Measurements from ENCODE around the gene MYBPHL.
A peak's percentile ranks its signal among the peaks of the same experiment; 100 is the strongest.

The MYBPHL gene

GRCh38 chr1:109265741-109266330, 41.0 kb downstream of the MYBPHL start:
- no peak for DNase-seq (ENCODE audit: low read depth in 2 of 2)

GRCh38 chr1:109265016-109265415, 41.8 kb downstream of the MYBPHL start:
- no peak for DNase-seq (ENCODE audit: low read depth in 2 of 2)

- DNase-seq (ENCODE audit: low read depth in 2 of 2), result no peak
Measured at GRCh38 chr1:109264379-109264755, 42.4 kb downstream of the MYBPHL start.

DNA sequence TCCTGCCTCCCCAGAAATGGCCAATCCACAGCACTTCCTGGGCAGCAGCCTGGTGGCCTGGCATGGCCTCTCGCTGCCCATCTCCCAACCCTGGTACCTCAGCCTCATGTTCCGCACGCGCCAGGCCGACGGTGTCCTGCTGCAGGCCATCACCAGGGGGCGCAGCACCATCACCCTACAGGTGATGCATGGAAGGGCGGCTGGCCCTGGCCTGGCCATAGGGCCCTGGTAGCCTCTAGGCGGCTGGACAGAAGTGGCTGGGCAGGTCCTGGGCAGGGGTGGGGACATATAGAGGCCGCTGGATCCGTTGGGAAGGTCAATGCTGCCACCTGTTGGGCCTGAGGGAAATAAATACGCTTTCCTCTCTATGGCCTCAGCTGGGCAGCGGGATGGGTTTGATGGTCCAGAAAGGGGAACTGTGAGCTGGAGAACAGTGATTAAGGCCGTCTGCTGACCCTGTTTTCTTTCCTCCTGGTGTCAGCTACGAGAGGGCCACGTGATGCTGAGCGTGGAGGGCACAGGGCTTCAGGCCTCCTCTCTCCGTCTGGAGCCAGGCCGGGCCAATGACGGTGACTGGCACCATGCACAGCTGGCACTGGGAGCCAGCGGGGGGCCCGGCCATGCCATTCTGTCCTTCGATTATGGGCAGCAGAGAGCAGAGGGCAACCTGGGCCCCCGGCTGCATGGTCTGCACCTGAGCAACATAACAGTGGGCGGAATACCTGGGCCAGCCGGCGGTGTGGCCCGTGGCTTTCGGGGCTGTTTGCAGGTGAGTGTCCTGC, 43.0 kb downstream of the MYBPHL start:
- DNase-seq (ENCODE audit: low read depth in 2 of 2), result peak; percentile 37 to 49

DNA sequence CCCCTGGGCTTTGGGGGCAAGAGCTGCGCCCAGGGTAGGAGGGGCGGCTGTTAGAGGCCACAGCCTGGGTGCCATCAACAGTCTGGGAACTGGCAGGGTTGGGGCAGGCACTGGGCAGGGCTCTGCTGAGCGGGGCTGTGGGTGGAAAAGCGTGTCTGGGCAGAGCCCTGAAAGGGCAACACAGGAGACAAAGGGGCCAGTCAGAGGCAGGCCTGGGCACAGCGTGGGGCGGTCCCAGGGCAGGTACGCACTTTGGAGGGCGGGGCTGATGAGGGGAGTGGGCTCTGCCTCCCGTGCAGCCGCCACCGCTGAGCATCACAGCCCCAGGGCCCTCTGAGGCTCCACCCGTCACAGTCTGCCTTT, 43.6 kb downstream of the MYBPHL start:
- no peak for DNase-seq (ENCODE audit: low read depth in 2 of 2)

DNA sequence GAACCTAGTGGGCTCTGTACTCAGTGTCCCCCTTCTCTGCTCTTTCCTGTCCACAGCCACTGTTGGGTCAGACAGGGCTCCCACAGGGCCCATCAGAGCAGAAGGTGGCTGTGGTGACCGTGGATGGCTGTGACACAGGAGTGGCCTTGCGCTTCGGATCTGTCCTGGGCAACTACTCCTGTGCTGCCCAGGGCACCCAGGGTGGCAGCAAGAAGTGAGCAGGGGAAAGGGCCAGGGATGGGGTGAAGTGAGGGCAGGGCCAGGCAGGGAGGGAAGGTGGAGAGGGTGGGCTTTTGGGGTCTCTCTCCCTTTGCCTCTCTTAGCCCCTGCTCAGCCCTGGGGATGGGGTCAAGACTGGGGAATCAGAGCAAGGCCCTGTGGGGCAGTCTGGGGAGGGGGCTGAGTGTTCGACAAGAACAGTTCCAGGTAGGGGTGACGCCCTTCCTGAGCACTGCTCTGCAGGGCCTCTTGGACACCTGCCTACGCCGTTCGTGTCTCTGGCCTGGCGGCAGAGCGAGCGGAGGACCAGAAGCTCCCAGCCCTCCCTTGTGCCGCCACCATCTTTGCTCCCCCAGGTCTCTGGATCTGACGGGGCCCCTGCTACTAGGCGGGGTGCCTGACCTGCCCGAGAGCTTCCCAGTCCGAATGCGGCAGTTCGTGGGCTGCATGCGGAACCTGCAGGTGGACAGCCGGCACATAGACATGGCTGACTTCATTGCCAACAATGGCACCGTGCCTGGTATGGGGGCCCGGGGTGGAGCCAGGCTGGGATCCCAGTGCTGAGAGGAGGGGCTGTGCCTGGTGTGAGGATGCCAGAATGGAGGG, 44.4 kb downstream of the MYBPHL start:
- DNase-seq (ENCODE audit: low read depth in 2 of 2), result no peak

DNA sequence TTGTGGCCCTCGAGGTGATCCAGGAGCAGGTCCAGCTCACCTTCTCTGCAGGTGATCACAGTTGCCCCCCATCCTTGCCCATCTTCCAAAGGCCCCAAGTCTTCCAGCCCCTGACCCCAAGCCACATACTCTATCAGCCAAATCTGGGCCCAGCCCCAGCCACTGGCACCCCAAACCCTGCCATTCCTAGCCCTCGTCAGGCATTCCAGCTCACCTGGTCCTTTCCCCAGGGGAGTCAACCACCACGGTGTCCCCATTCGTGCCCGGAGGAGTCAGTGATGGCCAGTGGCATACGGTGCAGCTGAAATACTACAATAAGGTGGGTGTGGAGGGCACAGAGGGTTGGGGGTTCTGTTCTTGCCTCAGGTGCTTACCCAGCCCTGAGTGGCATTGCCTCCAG, 45.2 kb downstream of the MYBPHL start:
- no peak for DNase-seq (ENCODE audit: low read depth in 2 of 2)

GRCh38 chr1:109261006-109261405, 45.8 kb downstream of the MYBPHL start:
- DNase-seq (ENCODE audit: low read depth in 2 of 2), result no peak

DNA sequence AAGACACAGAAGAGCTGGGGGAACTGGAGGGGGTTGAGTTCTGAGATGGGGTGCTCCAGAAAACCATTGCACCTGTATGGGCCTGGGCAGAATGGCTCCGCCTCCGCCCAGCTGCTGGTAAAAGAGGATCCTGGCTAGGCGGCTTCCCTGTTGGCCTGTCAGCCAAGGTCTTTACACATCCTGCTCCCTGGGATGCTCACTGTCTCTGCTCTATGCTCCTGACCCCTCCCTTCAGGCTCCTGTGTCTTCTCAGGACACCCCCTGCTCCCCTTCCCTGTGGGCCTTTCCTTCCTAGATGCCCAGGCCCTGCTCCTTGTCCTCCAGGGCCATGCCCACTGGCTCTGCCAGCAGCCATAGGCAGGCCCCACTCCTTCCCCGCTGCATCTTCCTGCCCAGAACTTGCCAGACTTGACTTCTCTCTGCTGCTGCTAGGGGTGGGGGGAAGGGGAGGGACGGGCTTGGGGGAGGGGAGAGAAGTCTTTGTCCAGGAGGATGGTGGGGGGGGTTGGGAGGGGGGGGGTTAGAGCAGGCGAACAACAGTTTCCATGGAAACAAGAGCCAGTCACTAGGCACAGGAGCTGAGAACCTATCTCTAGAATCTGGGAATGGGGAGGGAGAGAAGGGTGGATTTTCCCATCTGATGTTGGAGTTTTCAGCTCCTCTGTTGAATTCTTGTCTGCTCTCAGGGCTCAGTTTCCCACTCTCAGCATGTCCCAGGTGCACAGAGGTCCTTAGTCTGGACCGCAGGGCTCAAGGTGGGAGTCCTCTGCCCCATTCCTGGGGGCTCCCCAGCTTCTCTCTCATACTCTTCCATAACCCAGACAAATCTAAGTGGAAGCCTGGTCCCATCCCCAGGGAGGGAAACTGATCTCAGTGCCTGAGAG, 46.9 kb downstream of the MYBPHL start:
- no peak for DNase-seq (ENCODE audit: low read depth in 2 of 2)

GRCh38 chr1:109258481-109259466, 48.0 kb downstream of the MYBPHL start:
- DNase-seq (ENCODE audit: low read depth in 2 of 2), result no peak

DNA sequence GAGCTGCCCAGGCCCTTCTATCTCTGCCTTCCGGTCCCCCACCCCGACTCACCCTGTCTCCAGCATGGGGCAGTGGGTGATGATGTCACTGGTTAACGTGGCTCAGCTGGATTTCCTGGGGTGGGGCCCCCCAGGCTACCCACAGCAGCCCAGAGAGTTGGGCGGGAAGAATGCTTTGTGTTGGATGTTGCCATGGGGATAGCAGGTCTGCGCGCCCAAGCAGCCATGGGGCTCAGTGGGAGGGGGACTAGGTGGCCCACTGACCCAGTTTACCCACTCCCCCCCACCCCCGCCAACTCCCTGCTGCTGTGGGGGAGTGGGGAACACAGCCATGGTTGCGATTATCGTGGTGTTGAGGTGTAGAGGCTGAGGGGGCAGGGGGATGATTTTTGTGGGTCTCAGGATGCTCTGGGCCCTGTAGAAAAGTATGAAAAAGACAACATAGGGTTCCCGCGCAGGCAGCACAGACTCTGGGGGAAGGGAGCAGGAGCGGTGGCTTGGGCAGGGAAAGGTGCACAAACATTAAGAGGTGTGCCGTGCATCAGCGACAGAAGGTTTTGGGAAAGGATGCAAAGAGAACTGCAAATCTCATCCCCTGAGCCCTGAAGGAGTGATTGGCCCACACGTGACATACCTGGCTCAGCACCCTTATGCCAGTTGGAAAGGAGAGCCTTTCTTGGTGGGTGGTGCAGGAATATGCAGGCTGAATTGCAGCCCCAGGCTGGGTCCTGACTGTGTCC, 49.0 kb downstream of the MYBPHL start:
- DNase-seq (ENCODE audit: low read depth in 2 of 2), result no peak

DNA sequence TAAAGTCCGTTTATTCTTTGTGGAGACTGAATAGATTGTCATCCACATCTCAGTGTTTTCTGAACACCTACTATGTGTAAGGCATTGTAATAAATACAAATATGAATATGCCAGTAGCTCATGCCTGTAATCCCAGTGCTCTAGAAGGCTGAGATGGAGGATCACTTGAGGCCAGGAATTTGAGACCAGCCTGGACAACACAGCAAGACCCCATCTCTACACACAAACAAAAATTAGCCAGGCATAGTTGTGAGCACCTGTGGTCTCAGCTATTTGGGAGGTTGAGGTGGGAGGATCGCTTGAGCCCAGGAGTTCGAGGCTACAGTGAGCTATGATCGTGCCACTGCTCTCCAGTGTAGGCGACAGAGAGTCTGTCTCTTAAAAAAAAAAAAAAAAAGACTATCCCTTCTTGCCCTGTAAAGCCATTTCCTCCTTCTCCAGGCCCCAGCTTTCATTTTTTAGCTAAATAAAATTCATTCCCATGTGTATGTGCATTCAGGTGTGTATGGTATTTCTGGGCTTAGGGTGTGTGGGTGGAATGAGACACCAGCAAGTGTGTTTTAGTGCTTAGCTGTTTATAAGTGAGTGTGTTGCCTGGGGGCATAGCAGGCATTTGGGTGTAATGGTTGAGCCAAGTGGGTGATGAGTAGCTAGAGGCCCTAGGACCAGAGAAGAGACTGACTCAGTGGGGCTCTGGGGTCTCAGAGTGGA, 49.7 kb downstream of the MYBPHL start:
- DNase-seq (ENCODE audit: low read depth in 2 of 2), result no peak

- no peak for DNase-seq (ENCODE audit: low read depth in 2 of 2)
Measured at GRCh38 chr1:109256085-109256484, 50.7 kb downstream of the MYBPHL start.

DNA sequence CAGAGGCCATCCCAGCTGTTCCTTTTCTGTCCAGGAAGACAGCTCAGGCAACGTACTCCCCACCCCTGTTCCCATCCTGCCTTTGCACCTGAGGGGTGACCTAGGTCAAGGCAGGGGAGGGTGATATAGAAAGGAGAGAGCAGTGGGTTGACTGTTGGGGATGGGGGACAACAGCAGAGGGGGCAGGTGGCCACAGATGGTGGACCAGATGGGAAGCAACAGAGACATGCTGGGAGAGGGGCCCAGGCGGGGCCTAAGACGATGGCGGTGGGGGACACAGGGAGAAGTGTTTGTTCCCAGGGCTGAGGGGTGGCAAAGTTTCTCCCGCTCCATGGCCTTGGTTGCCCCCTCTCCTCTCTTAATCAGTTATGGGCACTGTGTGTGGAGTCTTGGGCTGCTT, 51.1 kb downstream of the MYBPHL start:
- DNase-seq (ENCODE audit: low read depth in 2 of 2), result no peak

DNA sequence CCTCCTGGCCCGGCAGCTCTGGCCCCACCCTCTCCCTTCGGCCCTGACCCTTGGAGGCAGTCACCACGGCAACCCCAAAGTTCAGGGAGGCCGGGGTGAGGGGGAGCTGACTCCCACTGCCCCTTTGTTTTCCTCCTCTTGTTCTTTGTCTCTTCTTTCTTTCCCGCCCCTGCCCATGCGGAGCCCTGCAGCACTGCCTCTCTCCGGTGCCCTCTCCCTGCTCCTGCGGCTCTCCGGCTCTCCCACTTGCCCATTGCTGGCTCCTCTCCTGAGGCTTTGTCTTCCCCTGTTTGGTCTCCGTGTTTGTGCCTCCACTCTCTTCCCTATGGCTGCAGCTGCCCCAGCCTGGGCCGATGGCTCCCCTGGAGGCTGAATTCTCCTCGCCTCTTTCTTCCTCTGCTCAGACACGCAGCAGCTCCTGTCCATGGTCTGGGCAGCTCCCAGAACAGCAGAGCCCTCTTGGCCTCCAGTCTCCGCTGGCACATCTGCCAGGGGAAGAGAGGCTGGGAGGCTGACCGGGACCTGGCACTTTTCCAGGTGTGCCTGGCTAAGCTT, 51.6 kb downstream of the MYBPHL start:
- DNase-seq (ENCODE audit: low read depth in 2 of 2), result no peak

DNA sequence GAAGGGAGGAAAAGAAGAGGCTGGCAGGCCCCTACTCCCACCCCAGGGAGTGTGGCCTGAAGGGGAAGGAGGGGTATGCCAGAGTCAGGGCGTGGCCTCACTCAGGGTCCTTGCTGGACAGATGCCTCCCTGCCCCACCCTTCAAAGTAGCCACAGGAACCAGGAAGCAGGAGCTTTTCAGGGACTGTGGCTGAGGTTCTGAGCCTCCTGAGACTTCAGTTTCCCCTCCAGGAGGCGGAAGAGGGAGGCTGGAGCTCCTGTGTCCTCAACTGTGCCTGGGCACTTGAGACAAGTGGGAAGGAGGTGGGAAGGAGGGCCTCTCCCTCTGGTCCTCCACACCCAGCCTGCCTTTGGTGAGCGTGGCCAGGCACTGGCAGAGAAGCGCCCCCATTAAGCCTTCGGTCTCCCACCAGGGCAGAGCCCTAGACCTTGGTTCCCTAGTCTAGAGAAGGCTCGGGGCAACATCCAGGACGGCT, 52.2 kb downstream of the MYBPHL start:
- DNase-seq (ENCODE audit: low read depth in 2 of 2), result no peak

DNA sequence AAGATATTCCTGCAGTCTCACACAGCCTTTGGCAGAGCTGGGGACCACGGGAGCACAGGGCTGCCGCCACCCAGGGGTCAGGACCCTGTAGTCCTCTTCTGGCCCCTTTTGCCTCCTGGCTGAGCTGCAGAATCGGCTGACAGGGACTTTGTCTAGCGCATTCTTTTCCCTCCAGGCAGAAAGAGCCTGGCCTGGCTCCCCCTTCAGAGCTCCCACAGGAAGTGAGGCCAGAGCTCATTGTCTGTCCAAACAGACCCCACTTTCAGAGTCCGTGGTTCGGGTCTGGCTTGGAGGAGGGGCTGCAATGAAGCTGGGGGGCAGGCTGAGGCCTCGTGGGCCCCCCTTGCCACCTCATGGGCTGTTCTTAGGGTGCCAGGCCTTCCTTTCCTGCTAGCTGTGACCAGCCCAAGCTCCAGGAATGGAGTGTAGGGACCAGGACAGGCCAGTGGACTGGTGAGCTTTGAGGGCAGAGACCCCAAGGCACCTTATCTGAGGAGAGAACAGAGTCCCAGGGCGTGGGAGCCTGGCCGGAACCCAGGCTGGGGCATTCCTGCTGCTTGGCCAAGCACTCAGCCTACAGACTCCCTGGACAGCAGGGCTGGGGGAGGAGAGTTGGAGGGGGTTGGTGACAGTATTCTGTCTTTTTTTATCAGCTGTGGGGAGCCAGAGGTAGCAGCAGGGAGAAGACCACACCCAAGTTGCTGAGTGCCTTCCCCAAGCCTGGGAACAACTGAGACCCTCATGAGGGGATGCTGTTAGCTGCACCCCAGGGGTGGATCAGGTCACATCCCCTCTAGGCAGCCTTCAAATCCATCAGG, 52.8 kb downstream of the MYBPHL start:
- no peak for DNase-seq (ENCODE audit: low read depth in 2 of 2)
